HEK293T (cell line): ENCODE data around the gene LRRC27.

Source experiments
- ARNT ChIP-seq: fragments of 450-650 bp; IDR thresholded peaks from 2 replicates; pipeline ENCODE4 v1.6.1; 2017; ENCODE audit warnings: mild to moderate bottlenecking
- BHLHE40 ChIP-seq: fragments of 450-650 bp; IDR thresholded peaks from 2 replicates; pipeline ENCODE4 v1.6.1; 2016; ENCODE audit warnings: mild to moderate bottlenecking, moderate library complexity, borderline replicate concordance
- FOXM1 ChIP-seq: fragments of 450-650 bp; IDR thresholded peaks from 2 replicates; pipeline ENCODE4 v1.6.1; 2017; ENCODE audit warnings: mild to moderate bottlenecking, borderline replicate concordance
- HDGF ChIP-seq: fragments of 450-650 bp; IDR thresholded peaks from 2 replicates; pipeline ENCODE4 v1.6.1; 2017; ENCODE audit warnings: antibody characterized with exemption, borderline replicate concordance
- L3MBTL2 ChIP-seq: fragments of 450-650 bp; conservative IDR thresholded peaks from 2 replicates; pipeline ENCODE4 v1.6.1; 2016; ENCODE audit warnings: mild to moderate bottlenecking
- NFRKB ChIP-seq: fragments of 450-650 bp; IDR thresholded peaks from 2 replicates; pipeline ENCODE4 v1.6.1; 2016; ENCODE audit warnings: mild to moderate bottlenecking, moderate library complexity
- SP1 ChIP-seq: fragments of 450-650 bp; IDR thresholded peaks from 2 replicates; pipeline ENCODE4 v1.6.1; 2017
- TARDBP ChIP-seq: fragments of 450-650 bp; IDR thresholded peaks from 2 replicates; pipeline ENCODE4 v1.6.1; 2016
- ZNF384 ChIP-seq: fragments of 450-650 bp; IDR thresholded peaks from 2 replicates; pipeline ENCODE4 v1.6.1; 2016

- TF ChIP-seq TARDBP (no peak), FOXM1 (no peak), SP1 (no peak), ARNT (no peak), ZNF384 (no peak), HDGF (no peak), NFRKB (no peak), BHLHE40 (no peak), L3MBTL2 (no peak)
These were observed 24.9 kb upstream of the LRRC27 start for GRCh38 chr10:132306864-132307751.
